GM21619 (cell line): ENCODE measurements around the gene LRRC4B.

Experiments used
- ATAC-seq: cut with Tn5 transposase; IDR thresholded peaks from one replicate; pipeline ENCODE4 v1.9.1; 2021; ENCODE audit not compliant: unreplicated experiment

The LRRC4B gene

GRCh38 chr19:50573741-50574461 is 5.7 kb upstream of the LRRC4B start:
- no peak for ATAC-seq

- no peak for ATAC-seq
Observed at GRCh38 chr19:50570997-50571396, 2.8 kb upstream of the LRRC4B start.

GRCh38 chr19:50569938-50570540 is 1.8 kb upstream of the LRRC4B start:
- ATAC-seq = no peak

- ATAC-seq = no peak
Observed at GRCh38 chr19:50568728-50569698, 778 bp upstream of the LRRC4B start.

- ATAC-seq = no peak
Observed at GRCh38 chr19:50567052-50567841, 988 bp downstream of the LRRC4B start.

- ATAC-seq = no peak
Observed at GRCh38 chr19:50565984-50566903, 2.0 kb downstream of the LRRC4B start.

GRCh38 chr19:50564229-50565105 is 3.8 kb downstream of the LRRC4B start:
- no peak for ATAC-seq

- no peak for ATAC-seq
Observed at GRCh38 chr19:50563597-50563996, 4.6 kb downstream of the LRRC4B start.

- ATAC-seq = no peak
Observed at GRCh38 chr19:50562996-50563395, 5.2 kb downstream of the LRRC4B start.

GRCh38 chr19:50562329-50562728 is 5.9 kb downstream of the LRRC4B start:
- no peak for ATAC-seq

- ATAC-seq = no peak
Observed at GRCh38 chr19:50559636-50560035, 8.6 kb downstream of the LRRC4B start.

- no peak for ATAC-seq
Observed at GRCh38 chr19:50558449-50558848, 9.8 kb downstream of the LRRC4B start.

GRCh38 chr19:50558039-50558438 is 10.2 kb downstream of the LRRC4B start:
- ATAC-seq = no peak

- no peak for ATAC-seq
Observed at GRCh38 chr19:50557009-50557613, 11.1 kb downstream of the LRRC4B start.

GRCh38 chr19:50556282-50557008 is 11.8 kb downstream of the LRRC4B start:
- no peak for ATAC-seq

GRCh38 chr19:50555450-50556281 is 12.6 kb downstream of the LRRC4B start:
- ATAC-seq = no peak

GRCh38 chr19:50555033-50555432 is 13.2 kb downstream of the LRRC4B start:
- no peak for ATAC-seq
